SK-N-SH (cell line): Measurements from ENCODE around the gene FMO1. TPM values are rescaled to one million over a fixed set of nuclear protein-coding genes. Genes with fewer than 3 reads are reported as not detected.
A peak's percentile ranks its signal among the peaks of the same experiment; 100 is the strongest.

ENCODE experiments used
- CTCF ChIA-PET: fragments of 300-600, 350-600 bp; formaldehyde crosslinking; extraction: SDS; loops from one replicate; lab custom pipeline; 2021; lab: Yijun Ruan, JAX
- POLR2A ChIA-PET: fragments of 350-600 bp; sonication (Branson Sonifier 250); formaldehyde crosslinking; extraction: SDS; loops from one replicate; lab custom pipeline; 2020; ENCODE audit warnings: antibody characterized with exemption, inconsistent platforms; lab: Yijun Ruan, JAX
- DNase-seq: peaks from one replicate; pipeline ENCODE4 v3.0.0; 2012
- H2AFZ ChIP-seq: fragments of 200-600 bp; sonication (generic); 2 replicates; pipeline ENCODE4 v1.8.1; 2016; ENCODE audit warnings: antibody characterized with exemption, mild to moderate bottlenecking, low read depth
- H3F3A ChIP-seq: fragments of 200-600 bp; sonication (generic); replicated peaks from 2 replicates; pipeline ENCODE3; 2016; ENCODE audit warnings: antibody characterized with exemption, mild to moderate bottlenecking; ENCODE audit not compliant: insufficient read depth
- H3K27ac ChIP-seq, 2 experiments: fragments of 200-500 bp in 1 of 2; fragments of 200-600 bp in 1 of 2; sonication (Bioruptor generic) in 1 of 2; sonication (generic), shearing (Covaris generic) in 1 of 2; 2 replicates each; pipeline versions ENCODE4 v1.5.1 to v1.6.1; 2014 to 2016; ENCODE audit warnings: low read depth in 2 of 2, inconsistent platforms in 1 of 2, low read length in 1 of 2, mild to moderate bottlenecking in 1 of 2, mixed read lengths in 1 of 2
- H3K27me3 ChIP-seq: fragments of 200-600 bp; sonication (generic), shearing (Covaris generic); 2 replicates; pipeline ENCODE4 v1.6.1; 2016; ENCODE audit warnings: mixed run types; ENCODE audit not compliant: insufficient read depth
- H3K36me3 ChIP-seq, 2 experiments: fragments of 200-500 bp in 1 of 2; fragments of 200-600 bp in 1 of 2; sonication (Bioruptor generic) in 1 of 2; sonication (generic) in 1 of 2; replicated peaks in 1 of 2; 2 replicates each; pipeline versions ENCODE3 to v1.5.1; 2014 to 2016; ENCODE audit warnings: low read length in 1 of 2, mild to moderate bottlenecking in 1 of 2; ENCODE audit not compliant: insufficient read depth in 2 of 2, control insufficient read depth in 1 of 2
- H3K4me1 ChIP-seq, 2 experiments: fragments of 200-500 bp in 1 of 2; fragments of 200-600 bp in 1 of 2; sonication (Bioruptor generic) in 1 of 2; sonication (generic), shearing (Covaris generic) in 1 of 2; 2 replicates each; pipeline versions ENCODE4 v1.5.1 to v1.6.1; 2014 to 2016; ENCODE audit warnings: low read depth in 1 of 2, low read length in 1 of 2, mixed run types in 1 of 2; ENCODE audit not compliant: insufficient read depth in 2 of 2, control insufficient read depth in 1 of 2
- H3K4me2 ChIP-seq: fragments of 200-600 bp; sonication (generic), shearing (Covaris generic); 2 replicates; pipeline ENCODE4 v1.6.1; 2017; ENCODE audit warnings: mixed run types
- H3K4me3 ChIP-seq, 2 experiments: fragments of 200-500 bp in 1 of 2; fragments of 200-600 bp in 1 of 2; sonication (Bioruptor generic) in 1 of 2; sonication (generic), shearing (Covaris generic) in 1 of 2; 2 replicates each; pipeline versions ENCODE4 v1.5.1 to v1.8.1; 2014 to 2016; ENCODE audit warnings: low read depth in 2 of 2, inconsistent platforms in 1 of 2, low read length in 1 of 2, mild to moderate bottlenecking in 1 of 2, mixed read lengths in 1 of 2, moderate library complexity in 1 of 2
- H3K79me2 ChIP-seq: fragments of 200-600 bp; sonication (generic); 2 replicates; pipeline ENCODE4 v1.8.1; 2017; ENCODE audit warnings: mild to moderate bottlenecking; ENCODE audit not compliant: insufficient read depth
- H3K9ac ChIP-seq: fragments of 200-600 bp; sonication (generic); 2 replicates; pipeline ENCODE4 v1.6.1; 2017; ENCODE audit warnings: mixed run types
- H3K9me2 ChIP-seq: fragments of 200-600 bp; sonication (generic); 2 replicates; pipeline ENCODE4 v1.6.1; 2017; ENCODE audit warnings: mixed run types
- H3K9me3 ChIP-seq: fragments of 200-600 bp; sonication (generic); 2 replicates; pipeline ENCODE4 v1.6.1; 2017; ENCODE audit warnings: mixed run types, mild to moderate bottlenecking, moderate library complexity
- H4K20me1 ChIP-seq: fragments of 200-600 bp; sonication (generic); 2 replicates; pipeline ENCODE4 v1.6.1; 2017; ENCODE audit warnings: mild to moderate bottlenecking, mixed run types; ENCODE audit not compliant: insufficient read depth
- CTCF ChIP-seq: fragments of 200-600 bp; sonication (generic); IDR thresholded peaks from 2 replicates; pipeline ENCODE4 v1.6.1; 2017; ENCODE audit warnings: antibody characterized with exemption, mild to moderate bottlenecking, moderate library complexity
- FOSL2 ChIP-seq: IDR thresholded peaks from 2 replicates; pipeline ENCODE4 v1.4.0; 2012; ENCODE audit warnings: low read depth, mild to moderate bottlenecking, moderate library complexity, borderline replicate concordance
- FOXJ3 ChIP-seq: sonication (generic); formaldehyde crosslinking; IDR thresholded peaks from 2 replicates; pipeline ENCODE4 v1.5.1; 2020; ENCODE audit warnings: mild to moderate bottlenecking, missing genetic modification reagents
- FOXM1 ChIP-seq: IDR thresholded peaks from 2 replicates; pipeline ENCODE4 v1.4.0; 2012; ENCODE audit warnings: low read depth, mild to moderate bottlenecking
- GABPA ChIP-seq: IDR thresholded peaks from 2 replicates; pipeline ENCODE4 v1.4.0; 2012; ENCODE audit warnings: low read depth, mild to moderate bottlenecking
- IRF3 ChIP-seq: fragments of 150-350 bp; IDR thresholded peaks from 2 replicates; pipeline ENCODE4 v1.6.1; 2016; ENCODE audit warnings: mild to moderate bottlenecking, low read depth, low read length
- NFIC ChIP-seq: IDR thresholded peaks from 2 replicates; pipeline ENCODE4 v1.4.0; 2012; ENCODE audit warnings: borderline replicate concordance
- POLR2AphosphoS5 ChIP-seq: IDR thresholded peaks from 2 replicates; pipeline ENCODE4 v1.6.1; 2012; ENCODE audit warnings: low read depth, low read length
- RXRA ChIP-seq: IDR thresholded peaks from 2 replicates; pipeline ENCODE4 v1.4.0; 2012; ENCODE audit warnings: low read depth, mild to moderate bottlenecking, borderline replicate concordance
- SIN3A ChIP-seq: IDR thresholded peaks from 2 replicates; pipeline ENCODE4 v1.6.1; 2012; ENCODE audit warnings: low read depth, mild to moderate bottlenecking, low read length, moderate library complexity, borderline replicate concordance
- TAF1 ChIP-seq: IDR thresholded peaks from 2 replicates; pipeline ENCODE4 v1.6.1; 2012; ENCODE audit warnings: low read depth, mild to moderate bottlenecking, low read length, moderate library complexity, borderline replicate concordance
- TCF12 ChIP-seq: IDR thresholded peaks from 2 replicates; pipeline ENCODE4 v1.4.0; 2012
- USF2 ChIP-seq: fragments of 150-350 bp; IDR thresholded peaks from 2 replicates; pipeline ENCODE4 v1.6.1; 2017; ENCODE audit warnings: antibody characterized with exemption, low read length, low read depth, borderline replicate concordance
- WGBS: methylation state at CpG from one replicate; pipeline ENCODE4 v1.1.6; 2017; ENCODE audit warnings: low lambda C conversion rate; 5-methylcytosine and 5-hydroxymethylcytosine counted together
- polyA plus RNA-seq, 3 experiments: library from polyadenylated mRNA; depleted of rRNA; stranded (reverse); fragments of >200 nt; gene quantifications; 2 replicates each; pipeline ENCODE4 v1.2.3, GENCODE V29; 2012

FMO1 gene
- polyA plus RNA-seq, 1 of the 3 experiments (the other 2 are of a cell fraction), result not detected

- 9% methylated on average over 2 of the region's 2 CpGs for WGBS
- ChIA-PET POLR2A (no interaction called here), CTCF (no interaction called here)
- H3K4me1 ChIP-seq, result peaks cover 0 to 23% of the 10 kb centered on the region in 2 experiments; a peak in 1 of 4 replicates
- no peaks in the 10 kb centered on the region for H3K79me2 ChIP-seq
- peaks cover 16% of the 10 kb centered on the region for H3F3A ChIP-seq
- no peaks in the 10 kb centered on the region for H4K20me1 ChIP-seq
- peak overlapping the region in 1 of 2 experiments; percentile 75; a peak in 3 of 4 replicates for H3K27ac ChIP-seq
- 0 out of 2 replicates have a peak, but pooled peaks have one; percentile 5 for TF ChIP-seq TCF12
- TF ChIP-seq NFIC, result no peak
- peak overlapping the region; percentile 56 for H3K4me2 ChIP-seq
- H3K9me2 ChIP-seq, result no peaks in the 10 kb centered on the region
- no peak for DNase-seq
- peak overlapping the region; percentile 45; the same call in 1 of the 2 replicates for H3K9ac ChIP-seq
- no peaks in the 10 kb centered on the region for H3K27me3 ChIP-seq
- 0 out of 4 replicates have a peak overlapping the region, but pooled peaks of 1 of the 2 experiments have one; percentile 6 for H3K4me3 ChIP-seq
- no peaks in the 10 kb centered on the region for H3K9me3 ChIP-seq
- H2AFZ ChIP-seq, result peak overlapping the region; percentile 80
- no peaks in the 10 kb centered on the region for H3K36me3 ChIP-seq
These were observed 28.2 kb upstream of the FMO1 start for GRCh38 chr1:171220081-171220420.

- ChIA-PET CTCF (no interaction called here), POLR2A (no interaction called here)
- Histone ChIP-seq H3K4me1 (peaks cover 0 to 23% of the 10 kb centered on the region in 2 experiments; a peak in 1 of 4 replicates), H3K27ac (peak overlapping the region in 1 of 2 experiments; percentile 75; a peak in 3 of 4 replicates), H3K4me3 (peak overlapping the region in 1 of 2 experiments; percentile 6; a peak in 1 of 4 replicates), H3K9me2 (no peaks in the 10 kb centered on the region), H3K36me3 (no peaks in the 10 kb centered on the region), H3K27me3 (no peaks in the 10 kb centered on the region), H3K9me3 (no peaks in the 10 kb centered on the region), H3K4me2 (peak overlapping the region; percentile 56), H2AFZ (peak overlapping the region; percentile 80), H3K79me2 (no peaks in the 10 kb centered on the region), H3K9ac (peak overlapping the region; percentile 45; the same call in 1 of the 2 replicates), H4K20me1 (no peaks in the 10 kb centered on the region), H3F3A (peaks cover 16% of the 10 kb centered on the region)
- DNase-seq, result no peak
- 22% methylated on average over 11 of the region's 11 CpGs for WGBS
- TF ChIP-seq FOXJ3 (CRISPR knock-in tag) (no peak), FOSL2 (no peak)
These were observed 27.7 kb upstream of the FMO1 start for GRCh38 chr1:171220581-171221054.

- POLR2A ChIA-PET, result no interaction called here
- no peak for DNase-seq
- no peaks in the 10 kb centered on the region for H3K9me2 ChIP-seq
- CTCF ChIA-PET, result interaction anchor here (0.9 to 2.0 kb wide), 2 partner anchors 23 to 29 kb away, joined by 3 to 4 read pairs; no protein-coding TSS in a partner anchor
- 35% methylated on average over 5 of the region's 5 CpGs for WGBS
- H3K36me3 ChIP-seq, result no peaks in the 10 kb centered on the region
- no peaks in the 10 kb centered on the region for H4K20me1 ChIP-seq
- no peak overlapping the region for H3K27ac ChIP-seq
- H3F3A ChIP-seq, result peaks cover 16% of the 10 kb centered on the region
- H3K9ac ChIP-seq, result no peak overlapping the region
- peaks cover 0 to 23% of the 10 kb centered on the region in 2 experiments; a peak in 1 of 4 replicates for H3K4me1 ChIP-seq
- no peaks in the 10 kb centered on the region for H3K9me3 ChIP-seq
- H3K79me2 ChIP-seq, result no peaks in the 10 kb centered on the region
- H3K4me2 ChIP-seq, result 0 out of 2 replicates have a peak overlapping the region, but pooled peaks have one; percentile 1
- H3K27me3 ChIP-seq, result no peaks in the 10 kb centered on the region
- peak overlapping the region; percentile 23 for H2AFZ ChIP-seq
- H3K4me3 ChIP-seq, result no peak overlapping the region
- TF ChIP-seq NFIC (no peak), USF2 (no peak), SIN3A (no peak), TCF12 (no peak), FOXM1 (no peak), CTCF (no peak), IRF3 (no peak), POLR2AphosphoS5 (no peak), TAF1 (no peak), RXRA (no peak), GABPA (no peak)
- TF ChIP-seq, all 33 proteins: peak for 0
These were observed 26.4 kb upstream of the FMO1 start for GRCh38 chr1:171221665-171222591.
